Kidney epithelial cell (primary cell): Measurements from ENCODE around the gene KRTAP26-1. TPM values are rescaled to one million over a fixed set of nuclear protein-coding genes. Genes with fewer than 3 reads are reported as not detected.

Source experiments
- DNase-seq: peaks from one replicate; pipeline ENCODE4 v3.0.0-alpha.2; 2010; ENCODE audit warnings: low read depth
- H3K27me3 ChIP-seq: 2 replicates; pipeline ENCODE4 v1.6.0; 2011; ENCODE audit warnings: low read length; ENCODE audit not compliant: control insufficient read depth, insufficient read depth
- H3K36me3 ChIP-seq: 2 replicates; pipeline ENCODE4 v1.5.1; 2011; ENCODE audit warnings: low read length; ENCODE audit not compliant: control insufficient read depth, insufficient read depth
- H3K4me3 ChIP-seq: 2 replicates; pipeline ENCODE4 v1.5.1; 2011; ENCODE audit warnings: low read depth, mild to moderate bottlenecking, control low read depth, low read length
- total RNA-seq: library from RNA; depleted of rRNA; stranded (reverse); fragments of >200 nt; gene quantifications from 2 replicates; pipeline ENCODE4 v1.2.3, GENCODE V29; 2015
- TF ChIP-seq, protein P1 (sequence below): IDR thresholded peaks from 2 replicates; pipeline ENCODE4 v1.5.1; 2011; ENCODE audit warnings: mild to moderate bottlenecking, moderate library complexity, low read length, control low read depth, inconsistent platforms; ENCODE audit not compliant: insufficient read depth, poor library complexity, severe bottlenecking

Gene KRTAP26-1
- total RNA-seq, 1 donor from 2014 or later = not detected

DNA sequence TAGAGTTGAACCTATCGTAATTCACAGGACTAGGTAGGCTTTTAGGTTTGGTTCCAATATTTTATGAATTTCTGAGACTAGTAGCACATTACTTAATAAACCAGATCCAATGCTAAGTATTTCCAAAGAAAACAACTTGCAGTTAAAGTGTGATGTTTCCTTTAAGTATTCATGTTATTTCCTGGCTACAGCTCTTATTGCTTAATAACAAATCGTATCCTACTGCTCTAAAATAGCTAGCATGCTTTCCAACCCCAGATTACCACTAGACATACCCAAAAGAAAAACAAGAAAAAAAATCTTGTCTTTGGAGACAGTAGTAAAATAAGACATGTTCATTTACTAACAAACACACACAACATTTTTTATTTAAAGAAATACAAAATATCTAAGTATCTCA is 16.5 kb upstream of the KRTAP26-1 start:
- TF ChIP-seq, protein P1, sequence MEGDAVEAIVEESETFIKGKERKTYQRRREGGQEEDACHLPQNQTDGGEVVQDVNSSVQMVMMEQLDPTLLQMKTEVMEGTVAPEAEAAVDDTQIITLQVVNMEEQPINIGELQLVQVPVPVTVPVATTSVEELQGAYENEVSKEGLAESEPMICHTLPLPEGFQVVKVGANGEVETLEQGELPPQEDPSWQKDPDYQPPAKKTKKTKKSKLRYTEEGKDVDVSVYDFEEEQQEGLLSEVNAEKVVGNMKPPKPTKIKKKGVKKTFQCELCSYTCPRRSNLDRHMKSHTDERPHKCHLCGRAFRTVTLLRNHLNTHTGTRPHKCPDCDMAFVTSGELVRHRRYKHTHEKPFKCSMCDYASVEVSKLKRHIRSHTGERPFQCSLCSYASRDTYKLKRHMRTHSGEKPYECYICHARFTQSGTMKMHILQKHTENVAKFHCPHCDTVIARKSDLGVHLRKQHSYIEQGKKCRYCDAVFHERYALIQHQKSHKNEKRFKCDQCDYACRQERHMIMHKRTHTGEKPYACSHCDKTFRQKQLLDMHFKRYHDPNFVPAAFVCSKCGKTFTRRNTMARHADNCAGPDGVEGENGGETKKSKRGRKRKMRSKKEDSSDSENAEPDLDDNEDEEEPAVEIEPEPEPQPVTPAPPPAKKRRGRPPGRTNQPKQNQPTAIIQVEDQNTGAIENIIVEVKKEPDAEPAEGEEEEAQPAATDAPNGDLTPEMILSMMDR = no peak
- DNase-seq = no peak
- Histone ChIP-seq H3K4me3 (no peak overlapping the region), H3K36me3 (no peaks in the 10 kb centered on the region), H3K27me3 (no peaks in the 10 kb centered on the region)

DNA sequence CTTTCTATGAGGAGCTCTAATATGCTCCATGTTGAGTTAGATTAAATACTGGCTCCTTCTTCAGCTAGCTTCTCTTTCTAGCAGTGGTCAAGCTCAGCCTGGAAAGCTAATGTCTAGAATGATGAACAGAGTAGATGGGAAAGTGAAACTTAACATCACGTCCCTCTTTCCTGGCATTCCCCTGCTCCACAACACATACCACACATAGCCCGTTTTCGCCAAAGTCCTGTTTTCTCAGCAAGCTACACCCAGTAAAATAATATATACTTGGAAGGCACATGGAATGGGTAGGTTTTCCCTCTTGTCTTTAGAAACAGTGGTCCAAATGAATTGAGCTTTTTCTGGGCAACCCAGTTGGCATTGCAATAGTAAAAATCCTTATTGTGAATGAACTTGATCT is 13.6 kb upstream of the KRTAP26-1 start:
- Histone ChIP-seq H3K36me3 (no peaks in the 10 kb centered on the region), H3K4me3 (no peak overlapping the region), H3K27me3 (no peaks in the 10 kb centered on the region)
- TF ChIP-seq, protein P1 = no peak
- DNase-seq = no peak

GRCh38 chr21:30332681-30333080 is 12.6 kb upstream of the KRTAP26-1 start:
- H3K4me3 ChIP-seq = no peak overlapping the region
- no peak for DNase-seq
- TF ChIP-seq, protein P1 = no peak
- H3K27me3 ChIP-seq = no peaks in the 10 kb centered on the region
- H3K36me3 ChIP-seq = no peaks in the 10 kb centered on the region

- no peaks in the 10 kb centered on the region for H3K36me3 ChIP-seq
- no peak overlapping the region for H3K4me3 ChIP-seq
- no peaks in the 10 kb centered on the region for H3K27me3 ChIP-seq
- TF ChIP-seq, protein P1 = no peak
- no peak for DNase-seq
These were observed 9.2 kb upstream of the KRTAP26-1 start for GRCh38 chr21:30329203-30329875.

DNA sequence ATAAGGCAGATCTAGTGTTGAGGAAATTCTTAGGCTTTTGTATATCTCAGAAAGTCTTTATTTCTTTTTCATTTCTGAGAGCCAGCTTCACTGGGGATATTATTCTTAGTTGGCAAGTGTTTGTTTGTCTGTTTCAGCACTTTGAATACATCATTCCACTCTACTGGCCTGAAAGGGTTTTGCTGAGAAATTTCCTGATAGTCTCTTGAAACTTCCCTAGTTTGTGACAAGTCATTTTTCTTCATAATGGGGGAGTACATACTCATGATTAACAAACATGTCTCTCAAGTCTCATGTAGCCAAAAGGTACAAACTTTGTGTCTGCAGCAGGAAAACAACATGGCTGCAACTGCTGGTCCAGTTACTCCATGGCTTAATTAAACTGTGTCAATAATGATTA is 6.3 kb upstream of the KRTAP26-1 start:
- no peaks in the 10 kb centered on the region for H3K27me3 ChIP-seq
- H3K36me3 ChIP-seq = no peaks in the 10 kb centered on the region
- TF ChIP-seq, protein P1 = no peak
- DNase-seq = no peak
- no peak overlapping the region for H3K4me3 ChIP-seq

DNA sequence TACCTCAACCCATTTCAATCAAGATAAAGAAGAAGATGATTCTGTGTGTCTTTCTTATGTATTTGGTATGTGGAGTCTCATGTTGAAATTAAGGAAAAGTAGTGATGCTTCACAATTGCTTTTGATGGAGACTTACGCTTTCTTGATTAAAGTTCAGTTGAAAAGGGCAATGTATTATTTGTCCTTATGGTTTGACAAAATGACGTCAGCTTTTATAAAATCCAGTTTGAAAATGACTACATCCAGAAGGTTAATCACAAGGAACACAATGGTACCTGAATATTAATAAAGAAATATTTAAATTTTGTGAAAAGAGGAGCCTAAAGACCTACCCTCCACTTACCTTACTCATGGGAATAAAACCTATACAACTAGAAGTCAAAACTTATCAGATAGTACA is 4.4 kb downstream of the KRTAP26-1 start:
- Histone ChIP-seq H3K36me3 (no peaks in the 10 kb centered on the region), H3K4me3 (no peak overlapping the region), H3K27me3 (no peaks in the 10 kb centered on the region)
- no peak for DNase-seq
- TF ChIP-seq, protein P1 = no peak
